ENCODE results near the gene FAM234A. TPM values are rescaled to one million over a fixed set of nuclear protein-coding genes. Genes with fewer than 3 reads are reported as not detected.

FAM234A gene
- total RNA-seq, 1 experiment from 2014 or later = 94.9 TPM

DNA sequence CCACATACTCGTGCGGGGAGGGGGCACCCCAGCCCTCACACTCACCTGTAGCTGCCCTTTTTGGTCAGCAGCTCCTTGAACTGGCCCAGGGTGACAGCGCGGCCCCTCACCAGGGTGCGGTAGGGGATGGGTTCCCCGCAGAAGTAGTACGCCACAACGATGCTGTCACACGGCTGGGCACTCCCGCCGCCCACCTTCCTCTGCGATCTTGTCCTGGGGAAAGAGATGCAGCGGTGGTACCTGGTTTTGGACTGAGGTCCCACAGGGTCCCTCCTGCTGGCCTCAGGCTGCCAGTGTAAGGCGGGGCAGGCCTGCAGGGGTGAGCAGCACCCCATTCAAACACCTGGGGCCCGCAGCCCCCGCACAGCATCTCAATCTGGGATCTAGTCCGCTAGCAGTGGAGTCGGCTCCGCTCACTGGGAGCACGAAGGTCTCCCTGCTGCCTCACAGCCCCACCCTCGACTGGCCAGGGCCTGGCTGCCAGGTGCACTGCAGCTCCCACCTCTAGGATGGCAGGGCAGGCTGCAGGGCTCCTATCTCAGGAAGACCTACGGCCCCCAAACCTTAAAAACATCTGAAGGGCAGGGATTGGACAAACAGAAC is 54.9 kb downstream of the FAM234A start:
- no peaks in the 10 kb centered on the region for H3K27me3 Mint-ChIP-seq (ENCODE audit: low read depth)

More for the DNA sequence above, 54.9 kb downstream of the FAM234A start:
- no peaks in the 10 kb centered on the region for H3K79me1 ChIP-seq (ENCODE audit: insufficient read depth, low read depth, low read length, poor library complexity, severe bottlenecking)
- H3K27ac Mint-ChIP-seq = no peak overlapping the region
- no peak overlapping the region for H3K56ac ChIP-seq (ENCODE audit: insufficient read length, low read depth, low read length)
- H2BK5ac ChIP-seq (ENCODE audit: insufficient read length, low read length) = no peak overlapping the region
- no peaks in the 10 kb centered on the region for H3K4me1 ChIP-seq (ENCODE audit: insufficient read depth, low read length)
- H4K8ac ChIP-seq (replicated peaks; ENCODE audit: insufficient read length, low read depth, low read length) = no peak overlapping the region
- no peak overlapping the region for H3K9ac ChIP-seq (ENCODE audit: extremely low read depth, insufficient read length, low read length)
- H3K18ac ChIP-seq (ENCODE audit: insufficient read length, low read depth, low read length) = no peak overlapping the region
- H3K79me2 ChIP-seq (ENCODE audit: insufficient read depth, low read length) = no peaks in the 10 kb centered on the region
- WGBS (ENCODE audit: extremely low coverage, insufficient read length, low lambda C conversion rate) = no CpG with 5 or more reads among the region's 22 CpGs
- H3K9me3 ChIP-seq (ENCODE audit: control insufficient read depth, low read depth, low read length) = no peaks in the 10 kb centered on the region
- no peak overlapping the region for H3K23ac ChIP-seq (ENCODE audit: insufficient read length, low read depth, low read length)
- H2BK15ac ChIP-seq (ENCODE audit: low read depth, low read length) = no peak overlapping the region
- H4K20me1 ChIP-seq (ENCODE audit: control insufficient read depth, insufficient read depth, insufficient read length) = no peaks in the 10 kb centered on the region
- no peak overlapping the region for H3K4ac ChIP-seq (ENCODE audit: low read depth, low read length)
- no peak overlapping the region for H2BK120ac ChIP-seq (ENCODE audit: low read depth, low read length, poor library complexity, severe bottlenecking)
- no peaks in the 10 kb centered on the region for H3K4me1 Mint-ChIP-seq
- no peak overlapping the region for H3K4me2 ChIP-seq (ENCODE audit: insufficient read depth, insufficient read length, low read length)
- H3K36me3 Mint-ChIP-seq (ENCODE audit: insufficient read depth in 1 of 3, low read depth in 3 of 3) = peaks cover 26 to 50% (median 48%) of the 10 kb centered on the region in 3 experiments
- no peaks in the 10 kb centered on the region for H3K23me2 ChIP-seq (ENCODE audit: insufficient read length, low read depth, low read length, poor library complexity, severe bottlenecking)
- no peak overlapping the region for H2AK5ac ChIP-seq (ENCODE audit: insufficient read length, low read length)
- no peak overlapping the region for H3K14ac ChIP-seq (ENCODE audit: insufficient read depth, low read length)
- H4K91ac ChIP-seq (ENCODE audit: insufficient read length, low read depth, low read length) = no peak overlapping the region
- H3K27ac ChIP-seq (ENCODE audit: insufficient read length, low read depth, low read length) = no peak overlapping the region
- no peak for DNase-seq
- no peak overlapping the region for H3T11ph ChIP-seq (ENCODE audit: low read length)
- H4K5ac ChIP-seq (ENCODE audit: insufficient read length, low read depth, low read length) = no peak overlapping the region
- H3K27me3 ChIP-seq (ENCODE audit: insufficient read depth, low read length) = no peaks in the 10 kb centered on the region
- TF ChIP-seq, protein P1, sequence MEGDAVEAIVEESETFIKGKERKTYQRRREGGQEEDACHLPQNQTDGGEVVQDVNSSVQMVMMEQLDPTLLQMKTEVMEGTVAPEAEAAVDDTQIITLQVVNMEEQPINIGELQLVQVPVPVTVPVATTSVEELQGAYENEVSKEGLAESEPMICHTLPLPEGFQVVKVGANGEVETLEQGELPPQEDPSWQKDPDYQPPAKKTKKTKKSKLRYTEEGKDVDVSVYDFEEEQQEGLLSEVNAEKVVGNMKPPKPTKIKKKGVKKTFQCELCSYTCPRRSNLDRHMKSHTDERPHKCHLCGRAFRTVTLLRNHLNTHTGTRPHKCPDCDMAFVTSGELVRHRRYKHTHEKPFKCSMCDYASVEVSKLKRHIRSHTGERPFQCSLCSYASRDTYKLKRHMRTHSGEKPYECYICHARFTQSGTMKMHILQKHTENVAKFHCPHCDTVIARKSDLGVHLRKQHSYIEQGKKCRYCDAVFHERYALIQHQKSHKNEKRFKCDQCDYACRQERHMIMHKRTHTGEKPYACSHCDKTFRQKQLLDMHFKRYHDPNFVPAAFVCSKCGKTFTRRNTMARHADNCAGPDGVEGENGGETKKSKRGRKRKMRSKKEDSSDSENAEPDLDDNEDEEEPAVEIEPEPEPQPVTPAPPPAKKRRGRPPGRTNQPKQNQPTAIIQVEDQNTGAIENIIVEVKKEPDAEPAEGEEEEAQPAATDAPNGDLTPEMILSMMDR (conservative IDR thresholded peaks at IDR 0.05) = no peak
- peaks cover 8 to 12% of the 10 kb centered on the region in 2 experiments for H3K9me3 Mint-ChIP-seq
- H2BK12ac ChIP-seq (ENCODE audit: insufficient read length, low read depth, low read length) = no peak overlapping the region
- H3K4me3 Mint-ChIP-seq = no peak overlapping the region
- no peak overlapping the region for H2AFZ ChIP-seq (ENCODE audit: low read length)
- no peak overlapping the region for H2BK20ac ChIP-seq (ENCODE audit: low read depth, low read length, poor library complexity, severe bottlenecking)

Measured in H9 (cell line).